GM12878 (cell line): Measurements from ENCODE around the gene SUSD1.

Source experiments
- CREM ChIP-seq: IDR thresholded peaks from 2 replicates; pipeline ENCODE4 v1.6.1; 2014; ENCODE audit warnings: antibody characterized with exemption, low read depth
- DPF2 ChIP-seq: fragments of 450-650 bp; IDR thresholded peaks from 2 replicates; pipeline ENCODE4 v1.6.1; 2017; ENCODE audit warnings: mild to moderate bottlenecking
- EGR1 ChIP-seq, 2 experiments: IDR thresholded peaks; 1 replicate in 1 of 2; 2 replicates in 1 of 2; pipeline ENCODE4 v1.6.1; 2011 to 2012; ENCODE audit warnings: low read depth in 2 of 2, low read length in 2 of 2, borderline replicate concordance in 1 of 2, mild to moderate bottlenecking in 1 of 2, moderate library complexity in 1 of 2
- EP300 ChIP-seq, 2 experiments: fragments of 150-350 bp in 1 of 2; IDR thresholded peaks; 2 replicates each; pipeline ENCODE4 v1.6.1; 2011 to 2012; ENCODE audit warnings: low read depth in 2 of 2, low read length in 2 of 2, borderline replicate concordance in 1 of 2, improper control_type of control experiment in 1 of 2, inconsistent platforms in 1 of 2; ENCODE audit not compliant: control insufficient read depth in 1 of 2
- ETV6 ChIP-seq, 2 experiments: fragments of 450-650 bp in 1 of 2; IDR thresholded peaks in 1 of 2; conservative IDR thresholded peaks in 1 of 2; 2 replicates each; pipeline ENCODE4 v1.6.1; 2014; ENCODE audit warnings: antibody characterized with exemption in 1 of 2, borderline replicate concordance in 1 of 2, low read depth in 1 of 2, mild to moderate bottlenecking in 1 of 2, moderate library complexity in 1 of 2
- EZH2 ChIP-seq: IDR thresholded peaks from 2 replicates; pipeline ENCODE4 v1.6.1; 2012; ENCODE audit warnings: low read depth, mild to moderate bottlenecking, control low read depth, inconsistent platforms, low read length, borderline replicate concordance; ENCODE audit not compliant: control insufficient read depth
- KDM1A ChIP-seq: fragments of 200-600 bp; sonication (generic); IDR thresholded peaks from 2 replicates; pipeline ENCODE4 v1.6.1; 2016; ENCODE audit warnings: borderline replicate concordance
- POLR2A ChIP-seq: IDR thresholded peaks from 2 replicates; pipeline ENCODE4 v1.6.1; 2011; ENCODE audit warnings: low read depth, mild to moderate bottlenecking, low read length
- RAD21 ChIP-seq: IDR thresholded peaks from 2 replicates; pipeline ENCODE4 v1.6.1; 2011; ENCODE audit warnings: mild to moderate bottlenecking, low read depth, low read length, moderate library complexity; ENCODE audit not compliant: insufficient read depth
- SIN3A ChIP-seq: IDR thresholded peaks from 2 replicates; pipeline ENCODE4 v1.6.1; 2012; ENCODE audit warnings: low read depth, low read length, improper control_type of control experiment
- TCF12 ChIP-seq: IDR thresholded peaks from 2 replicates; pipeline ENCODE4 v1.6.1; 2011; ENCODE audit warnings: low read depth, mild to moderate bottlenecking, low read length
- ZNF274 ChIP-seq: IDR thresholded peaks from one replicate; pipeline ENCODE4 v1.8.0; 2011; ENCODE audit not compliant: insufficient read length, insufficient read depth
- TF ChIP-seq, protein P1 (sequence below), 3 experiments: IDR thresholded peaks in 2 of 3; conservative IDR thresholded peaks in 1 of 3; 2 replicates each; pipeline ENCODE4 v1.5.1; 2011; ENCODE audit warnings: low read depth in 3 of 3, low read length in 3 of 3, mild to moderate bottlenecking in 3 of 3, control low read depth in 2 of 3, moderate library complexity in 2 of 3, inconsistent platforms in 1 of 3, mixed read lengths in 1 of 3; ENCODE audit not compliant: control insufficient read depth in 2 of 3, insufficient read depth in 1 of 3; ENCODE audit errors: extremely low read depth in 1 of 3

DNA sequence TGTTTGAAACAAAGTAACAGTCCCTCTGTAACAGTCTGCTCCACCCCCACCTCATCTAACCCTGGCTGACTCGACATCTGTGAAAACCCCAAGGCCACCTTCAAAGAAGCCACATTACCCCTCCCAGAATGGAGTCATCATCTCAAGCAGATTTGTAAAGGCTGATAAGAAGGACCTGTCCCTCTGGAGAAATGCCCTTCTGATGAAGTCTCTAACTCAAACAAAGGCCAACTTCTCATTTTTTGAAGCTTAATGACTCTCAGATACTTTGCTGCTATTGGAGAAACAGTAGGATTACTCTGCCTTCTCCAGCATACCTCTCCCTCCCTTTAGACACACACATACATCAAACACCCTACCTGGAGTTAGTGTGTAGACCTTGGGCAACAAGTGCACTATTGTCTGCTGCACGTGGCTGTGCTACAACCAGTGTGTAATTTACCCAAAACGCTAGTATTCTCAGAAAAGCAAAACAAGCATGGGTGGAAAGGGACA is 5.3 kb upstream of the SUSD1 start:
- TF ChIP-seq DPF2 (no peak), POLR2A (no peak), CREM (0 out of 2 replicates have a peak, but pooled peaks have one; percentile 9), KDM1A (no peak), RAD21 (no peak), EGR1 (IDR thresholded peaks at IDR 0.05; ENCODE audit: borderline replicate concordance in 1 of 2, low read depth in 2 of 2, low read length in 2 of 2) (no peak), ETV6 (conservative IDR thresholded peaks at IDR 0.05 in 1 of 2, IDR thresholded peaks at IDR 0.05 in 1 of 2; ENCODE audit: borderline replicate concordance in 1 of 2, low read depth in 1 of 2) (no peak), EZH2 (no peak), ZNF274 (no peak), SIN3A (no peak), TCF12 (no peak), EP300 (IDR thresholded peaks at IDR 0.05; ENCODE audit: borderline replicate concordance in 1 of 2, control insufficient read depth in 1 of 2, low read depth in 2 of 2, low read length in 2 of 2) (no peak)
- TF ChIP-seq, protein P1, sequence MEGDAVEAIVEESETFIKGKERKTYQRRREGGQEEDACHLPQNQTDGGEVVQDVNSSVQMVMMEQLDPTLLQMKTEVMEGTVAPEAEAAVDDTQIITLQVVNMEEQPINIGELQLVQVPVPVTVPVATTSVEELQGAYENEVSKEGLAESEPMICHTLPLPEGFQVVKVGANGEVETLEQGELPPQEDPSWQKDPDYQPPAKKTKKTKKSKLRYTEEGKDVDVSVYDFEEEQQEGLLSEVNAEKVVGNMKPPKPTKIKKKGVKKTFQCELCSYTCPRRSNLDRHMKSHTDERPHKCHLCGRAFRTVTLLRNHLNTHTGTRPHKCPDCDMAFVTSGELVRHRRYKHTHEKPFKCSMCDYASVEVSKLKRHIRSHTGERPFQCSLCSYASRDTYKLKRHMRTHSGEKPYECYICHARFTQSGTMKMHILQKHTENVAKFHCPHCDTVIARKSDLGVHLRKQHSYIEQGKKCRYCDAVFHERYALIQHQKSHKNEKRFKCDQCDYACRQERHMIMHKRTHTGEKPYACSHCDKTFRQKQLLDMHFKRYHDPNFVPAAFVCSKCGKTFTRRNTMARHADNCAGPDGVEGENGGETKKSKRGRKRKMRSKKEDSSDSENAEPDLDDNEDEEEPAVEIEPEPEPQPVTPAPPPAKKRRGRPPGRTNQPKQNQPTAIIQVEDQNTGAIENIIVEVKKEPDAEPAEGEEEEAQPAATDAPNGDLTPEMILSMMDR (IDR thresholded peaks at IDR 0.05 in 2 of 3, conservative IDR thresholded peaks at IDR 0.05 in 1 of 3; ENCODE audit: control insufficient read depth in 2 of 3, extremely low read depth in 1 of 3, insufficient read depth in 1 of 3, low read depth in 3 of 3, low read length in 3 of 3), result no peak
